Activated T-cell treated with anti-CD3 and anti-CD28 coated beads for 1 hour (primary cell): ENCODE results near the gene TMPRSS11F.
"Not testable (repeated sequence)": the region's sequence is repeated elsewhere in the genome, so short reads cannot be mapped to it uniquely, and the experiment has no call there.

Source experiments
- DNase-seq: peaks from one replicate; pipeline ENCODE4 v3.0.0-alpha.2; 2020; ENCODE audit warnings: low read depth

TMPRSS11F gene

GRCh38 chr4:68129793-68130192 is at the start of gene TMPRSS11F:
Gene TMPRSS11F, minus strand, starts transcription at chr4:68129869. Its CDS starts 49 bp downstream, at chr4:68129820.
- DNase-seq = no peak

DNA sequence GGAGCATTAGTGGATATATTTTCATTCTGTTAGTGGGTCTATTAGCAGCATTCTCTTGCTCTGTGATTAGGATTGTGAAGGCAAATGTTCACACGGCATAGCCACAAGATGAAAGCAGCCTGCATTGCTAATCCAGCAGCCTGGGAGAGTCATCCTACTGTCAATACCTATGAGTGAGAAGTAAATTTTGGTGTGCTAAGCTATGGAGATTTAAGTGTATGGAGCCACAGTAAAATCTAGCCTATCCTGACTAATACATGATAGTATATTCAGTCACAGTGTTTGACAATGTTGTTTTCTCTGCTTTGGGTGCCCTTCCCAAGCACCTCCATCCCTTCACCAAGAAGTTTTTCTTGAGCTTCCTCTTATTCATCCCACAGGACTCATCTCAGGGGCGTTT is 47.2 kb upstream of the TMPRSS11F start:
- no peak for DNase-seq

DNA sequence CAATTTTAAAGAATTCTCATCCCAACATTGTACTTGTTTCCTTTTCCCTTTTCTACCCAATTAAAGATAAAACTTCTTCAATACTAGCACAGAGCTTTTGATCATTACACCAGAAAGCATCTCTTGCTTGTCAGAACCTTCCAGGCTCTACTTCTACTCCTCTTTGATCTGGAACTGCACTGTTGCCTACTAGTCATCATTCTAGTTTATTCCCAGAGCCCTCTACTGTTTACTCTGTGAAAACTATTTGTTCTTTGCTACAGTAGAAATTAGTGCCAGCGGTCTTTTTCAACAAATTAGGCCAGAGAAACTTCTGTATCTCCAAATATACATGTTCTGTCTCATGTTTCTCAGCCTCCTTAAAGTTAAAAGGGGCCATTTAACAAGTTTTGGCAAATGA is 46.8 kb upstream of the TMPRSS11F start:
- DNase-seq = no peak

DNA sequence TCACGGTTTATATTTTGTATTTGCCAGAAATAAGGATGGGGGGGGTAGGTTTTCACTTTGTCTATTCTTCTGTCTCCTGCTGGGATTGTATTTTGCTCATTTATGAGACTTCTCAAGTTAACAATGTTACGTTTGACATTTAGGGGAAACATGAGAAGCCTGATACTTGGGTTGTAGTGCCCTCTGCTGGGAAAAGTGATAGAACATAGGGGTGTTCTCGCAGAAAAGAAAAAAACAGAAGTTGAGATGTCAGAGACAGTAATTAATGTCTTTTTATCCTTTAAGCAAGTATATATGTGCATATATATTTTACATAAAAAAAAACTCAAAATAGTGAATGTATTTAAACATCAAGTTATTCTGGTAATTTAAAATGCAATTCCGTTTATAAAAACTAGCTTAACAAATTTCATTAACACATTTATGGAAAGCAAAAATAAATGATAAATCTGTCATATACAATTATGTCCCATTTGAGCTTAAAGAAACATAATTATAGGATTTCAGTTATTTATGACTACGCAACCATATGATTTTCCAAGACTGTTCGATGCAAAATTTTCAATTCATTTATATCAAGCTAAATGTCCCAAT is 46.0 kb upstream of the TMPRSS11F start:
- DNase-seq = no peak

GRCh38 chr4:68174389-68174788 is 44.7 kb upstream of the TMPRSS11F start:
- not testable (repeated sequence) for DNase-seq

DNA sequence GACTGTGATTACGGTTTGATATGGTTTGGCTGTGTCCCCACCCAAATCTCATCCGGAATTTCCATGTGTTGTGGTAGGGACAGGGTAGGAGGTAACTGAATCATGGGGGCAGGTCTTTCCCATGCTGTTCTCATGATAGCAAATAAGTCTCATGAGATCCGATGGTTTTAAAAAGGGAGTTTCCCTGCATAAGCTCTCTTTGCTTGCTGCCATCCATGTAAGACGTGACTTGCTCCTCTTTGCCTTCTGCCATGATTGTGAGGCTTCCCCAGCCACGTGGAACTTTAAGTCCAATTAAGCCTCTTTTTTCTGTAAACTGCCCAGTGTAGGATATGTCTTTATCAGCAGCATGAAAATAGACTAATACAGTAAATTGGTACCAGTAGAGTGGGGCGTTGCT is 42.5 kb upstream of the TMPRSS11F start:
- not testable (repeated sequence) for DNase-seq

DNA sequence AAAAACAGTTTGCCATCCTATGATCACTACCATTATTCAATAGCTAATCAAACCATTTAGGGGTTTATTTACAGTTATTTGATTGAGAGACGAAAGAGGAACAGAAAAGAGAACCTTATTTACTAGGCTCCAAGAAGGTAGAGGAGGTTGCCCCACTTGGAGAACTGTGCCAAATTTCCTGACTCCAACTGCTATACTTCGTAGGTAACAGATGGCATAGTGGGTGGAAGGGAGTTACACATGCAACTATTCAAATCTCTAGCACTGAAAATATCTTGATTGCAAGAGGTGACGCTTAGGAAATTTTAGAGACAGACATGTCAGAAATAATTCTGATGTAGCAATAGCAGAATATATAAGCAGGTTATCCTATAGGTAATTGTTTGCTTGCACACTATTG is 38.0 kb upstream of the TMPRSS11F start:
- DNase-seq = no peak

- DNase-seq = no peak
Observed at GRCh38 chr4:68167166-68167565, 37.5 kb upstream of the TMPRSS11F start.

GRCh38 chr4:68163754-68164153 is 34.1 kb upstream of the TMPRSS11F start:
- no peak for DNase-seq

GRCh38 chr4:68162196-68162595 is 32.5 kb upstream of the TMPRSS11F start:
- no peak for DNase-seq

GRCh38 chr4:68152411-68152810 is 22.7 kb upstream of the TMPRSS11F start:
- no peak for DNase-seq

- DNase-seq = no peak
Observed at GRCh38 chr4:68148800-68149685, 19.4 kb upstream of the TMPRSS11F start.

GRCh38 chr4:68147079-68147478 is 17.4 kb upstream of the TMPRSS11F start:
- no peak for DNase-seq

DNA sequence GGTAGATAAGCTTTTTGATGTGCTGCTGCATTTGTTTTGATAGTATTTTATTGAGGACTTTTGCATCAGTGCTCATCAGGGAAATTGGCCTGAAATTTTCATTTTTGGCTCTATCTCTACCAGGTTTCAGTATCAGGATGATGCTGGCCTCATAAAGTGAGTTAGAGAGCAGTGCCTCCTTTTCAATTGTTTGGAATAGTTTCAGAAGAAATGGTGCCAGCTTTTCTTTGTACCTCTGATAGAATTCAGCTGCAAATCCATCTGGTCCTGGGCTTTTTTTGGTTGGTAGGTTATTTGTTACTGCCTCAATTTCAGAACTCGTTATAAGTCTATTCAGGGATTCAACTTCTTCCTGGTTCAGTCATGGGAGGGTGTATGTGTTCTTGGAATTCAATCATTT is 15.6 kb upstream of the TMPRSS11F start:
- no peak for DNase-seq

- no peak for DNase-seq
Observed at GRCh38 chr4:68141852-68142251, 12.2 kb upstream of the TMPRSS11F start.

DNA sequence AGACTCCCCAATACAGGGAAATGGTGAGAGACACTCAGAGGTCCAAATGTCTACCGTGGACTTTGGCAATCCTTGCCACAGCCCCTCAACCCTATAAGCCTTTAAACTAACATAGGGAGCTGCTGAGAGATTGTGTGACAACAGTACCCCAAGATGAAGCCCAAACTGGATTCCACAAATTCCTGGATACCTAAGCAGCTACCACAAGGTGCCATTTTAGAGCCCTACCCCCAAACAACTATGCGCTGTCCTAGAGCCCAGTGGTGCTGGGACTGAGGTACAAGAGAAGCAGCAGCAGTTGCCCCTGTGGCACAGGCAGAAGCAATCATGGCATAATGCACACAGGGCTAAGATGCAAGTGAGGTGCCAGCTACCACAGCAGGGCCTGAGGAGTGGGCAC is 2.7 kb upstream of the TMPRSS11F start:
- DNase-seq = no peak

DNA sequence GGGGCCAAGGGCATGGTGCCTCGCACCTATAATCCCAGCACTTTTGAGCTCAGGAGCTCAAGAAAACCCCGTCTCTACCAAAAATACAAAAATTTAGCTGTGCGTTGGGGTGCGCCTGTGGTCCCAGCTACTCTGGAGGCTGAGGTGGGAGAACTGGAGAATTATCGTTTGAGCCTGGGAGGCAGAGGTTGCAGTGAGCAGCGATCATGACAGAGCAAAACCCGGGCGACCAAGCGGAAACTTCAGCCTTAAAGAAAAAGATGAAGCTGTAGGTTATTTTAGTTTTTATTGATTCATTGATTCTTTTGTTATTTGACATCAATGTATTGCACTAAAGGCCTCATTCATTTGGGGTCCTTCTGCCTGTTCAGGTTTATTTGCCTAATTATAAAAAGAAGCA is 5.4 kb downstream of the TMPRSS11F start:
- DNase-seq = no peak

- no peak for DNase-seq
Observed at GRCh38 chr4:68123525-68123924, 6.1 kb downstream of the TMPRSS11F start.

GRCh38 chr4:68119921-68120320 is 9.7 kb downstream of the TMPRSS11F start:
- no peak for DNase-seq

- no peak for DNase-seq
Observed at GRCh38 chr4:68110441-68110840, 19.2 kb downstream of the TMPRSS11F start.

GRCh38 chr4:68109868-68110267 is 19.8 kb downstream of the TMPRSS11F start:
- DNase-seq = no peak

DNA sequence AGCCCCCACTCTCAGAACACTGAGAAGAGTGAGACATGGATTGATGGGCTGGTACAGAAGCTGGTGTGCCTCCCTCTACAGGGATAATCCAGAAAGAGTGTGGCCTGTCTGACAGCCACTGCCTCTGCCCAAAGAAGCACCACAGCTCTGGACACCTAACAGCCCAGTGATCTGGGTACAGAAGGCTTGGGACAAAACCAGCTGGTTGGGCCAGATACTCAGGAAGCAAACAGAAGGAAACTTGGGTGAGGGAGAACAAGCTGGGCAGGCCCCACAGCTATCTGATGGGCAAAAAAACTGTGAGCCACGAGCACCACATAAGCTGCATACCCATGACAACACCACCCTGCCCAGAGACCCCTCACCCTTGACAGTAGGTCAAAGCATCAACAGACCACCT is 46.9 kb downstream of the TMPRSS11F start:
- no peak for DNase-seq

GRCh38 chr4:68079928-68080327 is 49.7 kb downstream of the TMPRSS11F start:
- DNase-seq = no peak

GRCh38 chr4:68077737-68078136 is 51.9 kb downstream of the TMPRSS11F start:
- DNase-seq = no peak
